SU-DHL-6 (cell line): ENCODE data around the gene ARHGEF17.

Source experiments
- H2AFZ ChIP-seq: fragments of 200-600 bp; sonication (generic); 2 replicates; pipeline ENCODE4 v1.6.1; 2014; ENCODE audit warnings: low read depth, mild to moderate bottlenecking, moderate library complexity, mixed read lengths, antibody characterized with exemption, low read length; ENCODE audit not compliant: severe bottlenecking
- H3F3A ChIP-seq: fragments of 200-600 bp; shearing (Covaris generic); 2 replicates; pipeline ENCODE4 v1.6.0; 2016; ENCODE audit warnings: antibody characterized with exemption, mild to moderate bottlenecking; ENCODE audit not compliant: insufficient read depth
- H3K27ac ChIP-seq: fragments of 200-600 bp; sonication (generic); 2 replicates; pipeline ENCODE4 v1.5.1; 2016; ENCODE audit warnings: low read depth, mild to moderate bottlenecking, low read length, moderate library complexity, mixed read lengths
- H3K27me3 ChIP-seq: fragments of 200-600 bp; sonication (generic), shearing (Covaris generic); 2 replicates; pipeline ENCODE4 v1.6.0; 2014; ENCODE audit warnings: mild to moderate bottlenecking, low read length
- H3K36me3 ChIP-seq: fragments of 200-600 bp; sonication (generic); 2 replicates; pipeline ENCODE4 v1.6.1; 2014; ENCODE audit warnings: mild to moderate bottlenecking, low read length, mixed read lengths
- H3K4me2 ChIP-seq: fragments of 300-600, 200-600 bp; shearing (Covaris generic), sonication (generic); 2 replicates; pipeline ENCODE4 v1.6.0; 2014; ENCODE audit warnings: low read length, low read depth, mild to moderate bottlenecking; ENCODE audit not compliant: poor library complexity, severe bottlenecking
- H3K4me3 ChIP-seq: fragments of 200-600 bp; sonication (generic); 2 replicates; pipeline ENCODE4 v1.5.1; 2014; ENCODE audit warnings: antibody characterized with exemption, low read length, mild to moderate bottlenecking, mixed read lengths; ENCODE audit not compliant: insufficient read depth, poor library complexity, severe bottlenecking
- H3K79me2 ChIP-seq: fragments of 200-600 bp; sonication (generic); 2 replicates; pipeline ENCODE4 v1.6.1; 2014; ENCODE audit warnings: mild to moderate bottlenecking, low read length, moderate library complexity; ENCODE audit not compliant: insufficient read depth
- H3K9ac ChIP-seq: fragments of 200-600 bp; sonication (generic); 2 replicates; pipeline ENCODE4 v1.7.0; 2014; ENCODE audit warnings: mild to moderate bottlenecking, low read length
- H3K9me2 ChIP-seq: fragments of 200-600 bp; sonication (generic); replicated peaks from 2 replicates; pipeline ENCODE4 v1.6.1; 2014; ENCODE audit warnings: low read length; ENCODE audit not compliant: insufficient read depth
- H3K9me3 ChIP-seq: fragments of 200-600 bp; sonication (generic); 2 replicates; pipeline ENCODE4 v1.6.1; 2014; ENCODE audit warnings: low read length, mixed read lengths; ENCODE audit not compliant: insufficient read depth
- H4K20me1 ChIP-seq: fragments of 200-600 bp; sonication (generic); 2 replicates; pipeline ENCODE4 v1.6.1; 2014; ENCODE audit warnings: low read depth, mild to moderate bottlenecking, antibody characterized with exemption, low read length, moderate library complexity, mixed read lengths
- EZH2phosphoT487 ChIP-seq: fragments of 200-600 bp; sonication (generic), shearing (Covaris generic); conservative IDR thresholded peaks from 2 replicates; pipeline ENCODE4 v1.6.1; 2018; ENCODE audit warnings: mild to moderate bottlenecking, antibody characterized with exemption, low read length, moderate library complexity, mixed read lengths
- TF ChIP-seq, protein P1 (sequence below): fragments of 200-600 bp; sonication (generic); IDR thresholded peaks from one replicate; pipeline ENCODE4 v1.5.1; 2017; ENCODE audit warnings: antibody characterized with exemption, mild to moderate bottlenecking, low read length, moderate library complexity; ENCODE audit not compliant: insufficient read depth, poor library complexity, severe bottlenecking

The ARHGEF17 gene

DNA sequence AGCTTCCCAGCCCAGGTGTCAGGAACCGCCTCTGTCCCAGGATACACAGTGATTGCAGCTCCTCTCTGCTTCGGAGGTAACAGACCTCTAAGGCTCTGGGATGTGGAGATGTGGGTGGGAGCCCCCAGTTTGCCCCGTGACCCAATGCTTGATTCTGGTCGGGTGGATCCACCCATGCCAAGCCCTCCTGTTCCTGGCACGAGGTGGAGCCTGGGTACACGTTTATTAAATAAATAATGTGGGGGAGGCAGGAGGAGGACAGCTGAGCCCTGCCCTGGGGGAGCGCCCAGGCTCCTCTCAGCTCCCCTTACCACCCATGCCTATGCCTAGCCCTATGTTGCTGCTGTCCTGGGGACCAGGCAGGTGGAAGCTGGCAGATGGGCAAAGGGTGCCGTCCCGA lies 16.0 kb downstream of the ARHGEF17 start:
- TF ChIP-seq EZH2phosphoT487, result no peak
- TF ChIP-seq, protein P1, sequence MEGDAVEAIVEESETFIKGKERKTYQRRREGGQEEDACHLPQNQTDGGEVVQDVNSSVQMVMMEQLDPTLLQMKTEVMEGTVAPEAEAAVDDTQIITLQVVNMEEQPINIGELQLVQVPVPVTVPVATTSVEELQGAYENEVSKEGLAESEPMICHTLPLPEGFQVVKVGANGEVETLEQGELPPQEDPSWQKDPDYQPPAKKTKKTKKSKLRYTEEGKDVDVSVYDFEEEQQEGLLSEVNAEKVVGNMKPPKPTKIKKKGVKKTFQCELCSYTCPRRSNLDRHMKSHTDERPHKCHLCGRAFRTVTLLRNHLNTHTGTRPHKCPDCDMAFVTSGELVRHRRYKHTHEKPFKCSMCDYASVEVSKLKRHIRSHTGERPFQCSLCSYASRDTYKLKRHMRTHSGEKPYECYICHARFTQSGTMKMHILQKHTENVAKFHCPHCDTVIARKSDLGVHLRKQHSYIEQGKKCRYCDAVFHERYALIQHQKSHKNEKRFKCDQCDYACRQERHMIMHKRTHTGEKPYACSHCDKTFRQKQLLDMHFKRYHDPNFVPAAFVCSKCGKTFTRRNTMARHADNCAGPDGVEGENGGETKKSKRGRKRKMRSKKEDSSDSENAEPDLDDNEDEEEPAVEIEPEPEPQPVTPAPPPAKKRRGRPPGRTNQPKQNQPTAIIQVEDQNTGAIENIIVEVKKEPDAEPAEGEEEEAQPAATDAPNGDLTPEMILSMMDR, result no peak
- H3K9me2 ChIP-seq, result no peaks in the 10 kb centered on the region
- H3K36me3 ChIP-seq, result no peaks in the 10 kb centered on the region
- no peaks in the 10 kb centered on the region for H3F3A ChIP-seq
- H4K20me1 ChIP-seq, result no peaks in the 10 kb centered on the region
- no peaks in the 10 kb centered on the region for H3K27me3 ChIP-seq
- H3K4me2 ChIP-seq, result no peak overlapping the region
- no peaks in the 10 kb centered on the region for H3K9me3 ChIP-seq
- H2AFZ ChIP-seq, result no peak overlapping the region
- H3K79me2 ChIP-seq, result no peaks in the 10 kb centered on the region
- no peak overlapping the region for H3K9ac ChIP-seq
- H3K4me3 ChIP-seq, result no peak overlapping the region
- H3K27ac ChIP-seq, result no peak overlapping the region

DNA sequence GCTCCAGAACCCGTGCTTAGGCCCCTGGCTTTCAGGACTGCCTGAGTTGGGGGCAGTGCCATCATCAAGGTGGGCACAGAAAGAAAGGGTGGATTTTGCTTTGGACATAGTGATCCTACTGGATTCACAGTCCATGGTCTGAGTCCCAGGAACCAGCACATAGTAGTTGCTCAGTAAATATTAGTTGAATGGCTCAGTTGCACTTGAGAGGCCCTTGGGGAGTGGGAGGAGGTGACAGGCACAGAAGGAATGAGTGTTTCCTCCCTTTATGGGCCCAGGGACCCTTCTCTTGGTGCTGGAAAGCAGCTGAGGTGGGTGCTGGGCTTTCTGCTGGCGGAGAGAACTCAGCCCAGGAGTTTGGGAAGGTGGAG lies 16.6 kb downstream of the ARHGEF17 start:
- Histone ChIP-seq H3K9me3 (no peaks in the 10 kb centered on the region), H3F3A (no peaks in the 10 kb centered on the region), H3K9ac (no peak overlapping the region), H3K9me2 (no peaks in the 10 kb centered on the region), H3K79me2 (no peaks in the 10 kb centered on the region), H3K4me3 (no peak overlapping the region), H3K27me3 (no peaks in the 10 kb centered on the region), H2AFZ (no peak overlapping the region), H3K27ac (no peak overlapping the region), H3K4me2 (no peak overlapping the region), H4K20me1 (no peaks in the 10 kb centered on the region), H3K36me3 (no peaks in the 10 kb centered on the region)
- no peak for TF ChIP-seq EZH2phosphoT487
- TF ChIP-seq, protein P1, result no peak

DNA sequence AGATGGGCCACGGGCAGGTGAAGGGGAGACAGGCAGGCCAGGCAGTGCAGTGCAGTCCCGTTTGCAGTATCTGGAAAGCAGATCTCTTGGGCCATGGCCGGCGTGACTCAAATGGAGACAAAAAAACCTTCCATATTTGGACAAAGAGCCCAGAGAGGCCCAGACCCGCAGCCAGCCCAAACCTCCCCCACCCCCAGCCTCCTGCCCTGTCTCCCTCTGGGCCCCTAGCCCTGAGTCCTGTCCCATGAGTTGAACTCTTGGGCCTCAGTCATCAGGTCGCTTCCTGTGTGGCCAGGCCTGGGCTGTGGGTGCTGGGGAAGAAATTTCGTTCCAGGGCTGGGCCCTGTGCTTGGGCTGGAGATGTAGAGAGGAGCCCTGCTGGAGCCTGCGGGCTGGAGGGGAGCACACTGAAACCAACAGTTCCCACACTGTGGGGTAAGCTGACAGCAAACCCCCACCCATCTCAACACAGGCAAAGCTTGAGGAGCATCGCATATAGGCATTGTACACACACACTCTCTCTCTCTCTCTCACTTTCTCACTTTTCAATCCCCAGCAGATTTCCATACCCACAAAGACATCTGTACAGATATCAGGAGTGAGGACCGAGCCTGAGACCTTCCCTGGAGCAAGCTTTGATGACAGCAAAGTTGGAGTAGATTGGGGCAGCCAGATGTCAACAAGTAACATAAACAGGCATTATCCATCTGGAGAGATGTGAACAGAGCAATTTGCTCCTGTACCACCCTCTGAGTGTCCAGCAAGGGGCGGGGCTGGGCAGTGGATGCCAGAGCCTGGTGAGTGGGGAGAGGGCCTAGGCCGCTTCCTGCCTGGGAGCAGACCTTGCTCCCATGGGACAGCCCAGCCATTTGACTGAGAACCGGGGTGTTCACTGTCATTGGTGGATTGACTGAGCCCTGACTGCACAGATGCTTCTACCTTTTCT lies 17.2 kb downstream of the ARHGEF17 start:
- no peak overlapping the region for H3K4me2 ChIP-seq
- no peaks in the 10 kb centered on the region for H3K36me3 ChIP-seq
- no peaks in the 10 kb centered on the region for H3F3A ChIP-seq
- no peaks in the 10 kb centered on the region for H3K9me3 ChIP-seq
- H3K79me2 ChIP-seq, result no peaks in the 10 kb centered on the region
- H3K9ac ChIP-seq, result no peak overlapping the region
- H3K27ac ChIP-seq, result no peak overlapping the region
- no peak for TF ChIP-seq EZH2phosphoT487
- TF ChIP-seq, protein P1, result no peak
- H2AFZ ChIP-seq, result no peak overlapping the region
- no peaks in the 10 kb centered on the region for H4K20me1 ChIP-seq
- H3K27me3 ChIP-seq, result no peaks in the 10 kb centered on the region
- H3K9me2 ChIP-seq, result no peaks in the 10 kb centered on the region
- no peak overlapping the region for H3K4me3 ChIP-seq
